Measurements from ENCODE around the gene SNAP25.

The SNAP25 gene

GRCh38 chr20:10219452-10219791 lies 792 bp downstream of the SNAP25 start:
- Histone ChIP-seq H3K36me3 (ENCODE audit: control insufficient read depth, insufficient read depth, low read length) (no peaks in the 10 kb centered on the region), H3K9ac (ENCODE audit: low read depth, low read length) (no peak overlapping the region), H3K9me3 (ENCODE audit: control insufficient read depth, insufficient read depth, low read length) (no peaks in the 10 kb centered on the region), H3K4me1 (ENCODE audit: control insufficient read depth, insufficient read depth, low read length) (no peaks in the 10 kb centered on the region), H3K4me3 (ENCODE audit: low read depth, low read length) (peak overlapping the region; percentile 84), H3K27me3 (ENCODE audit: control insufficient read depth, insufficient read depth, low read length) (peaks cover 24% of the 10 kb centered on the region)

DNA sequence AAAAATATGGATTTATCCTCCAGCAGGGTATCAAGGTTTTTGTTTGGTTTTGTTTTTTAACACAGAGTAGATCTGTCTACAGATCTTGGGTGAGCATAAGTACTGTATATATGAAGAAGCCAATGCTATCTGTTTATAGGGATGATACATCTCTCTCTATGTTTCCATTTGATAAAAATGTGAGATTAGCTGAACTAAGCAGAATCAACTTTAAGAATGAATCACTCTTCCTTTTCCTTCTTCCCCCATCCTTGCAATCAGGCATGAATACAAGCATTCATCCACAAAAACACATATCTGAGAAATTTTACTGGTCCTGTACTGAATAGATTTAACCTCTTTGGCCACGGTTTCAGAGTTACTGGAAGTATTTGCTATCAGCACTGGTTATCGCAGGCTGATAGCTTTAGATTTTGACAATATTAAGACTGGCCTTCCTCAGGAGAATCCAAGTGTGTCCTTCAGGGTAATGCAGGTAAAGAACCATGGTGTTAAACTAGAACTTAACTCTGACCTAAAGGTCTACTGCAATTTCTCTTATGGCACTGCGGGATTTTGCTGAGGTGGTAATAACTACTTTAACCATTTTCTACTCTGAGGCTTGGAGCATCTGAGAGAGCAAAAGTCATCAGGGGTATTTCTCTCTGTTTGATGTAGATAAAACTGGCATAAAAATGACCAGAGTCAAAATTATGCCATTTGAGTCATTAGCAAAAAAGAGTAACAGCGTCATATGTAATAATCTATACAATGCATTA lies 1.5 kb downstream of the SNAP25 start:
- H3K9ac ChIP-seq (ENCODE audit: low read depth, low read length) = no peak overlapping the region
- no peaks in the 10 kb centered on the region for H3K9me3 ChIP-seq (ENCODE audit: control insufficient read depth, insufficient read depth, low read length)
- H3K36me3 ChIP-seq (ENCODE audit: control insufficient read depth, insufficient read depth, low read length) = no peaks in the 10 kb centered on the region
- H3K4me1 ChIP-seq (ENCODE audit: control insufficient read depth, insufficient read depth, low read length) = peaks cover under 1% of the 10 kb centered on the region
- H3K4me3 ChIP-seq (ENCODE audit: low read depth, low read length) = no peak overlapping the region
- H3K27me3 ChIP-seq (ENCODE audit: control insufficient read depth, insufficient read depth, low read length) = peaks cover 24% of the 10 kb centered on the region

DNA sequence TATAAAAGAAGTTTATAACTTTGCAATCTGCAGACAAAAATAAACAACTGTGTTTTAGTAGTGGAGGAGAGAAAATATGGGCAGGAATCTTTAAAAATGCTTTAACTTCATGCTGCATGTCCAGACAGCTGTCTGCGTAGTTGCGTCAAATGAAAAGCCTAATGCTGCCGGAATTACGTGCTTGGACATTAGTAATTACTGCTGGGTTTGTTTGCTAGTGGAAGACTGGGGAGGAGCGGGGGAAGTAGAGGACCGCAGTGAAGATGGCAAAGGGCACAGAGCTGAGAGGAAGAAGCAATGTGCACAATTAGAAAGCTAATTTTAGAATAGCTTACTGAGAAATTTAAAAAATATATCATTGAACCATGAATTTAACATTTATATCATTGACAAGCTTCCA lies 2.4 kb downstream of the SNAP25 start:
- peaks cover 5% of the 10 kb centered on the region for H3K4me1 ChIP-seq (ENCODE audit: control insufficient read depth, insufficient read depth, low read length)
- H3K36me3 ChIP-seq (ENCODE audit: control insufficient read depth, insufficient read depth, low read length) = no peaks in the 10 kb centered on the region
- no peak overlapping the region for H3K4me3 ChIP-seq (ENCODE audit: low read depth, low read length)
- H3K9ac ChIP-seq (ENCODE audit: low read depth, low read length) = no peak overlapping the region
- H3K27me3 ChIP-seq (ENCODE audit: control insufficient read depth, insufficient read depth, low read length) = peaks cover 16% of the 10 kb centered on the region
- H3K9me3 ChIP-seq (ENCODE audit: control insufficient read depth, insufficient read depth, low read length) = no peaks in the 10 kb centered on the region

GRCh38 chr20:10225439-10226060 lies 6.9 kb downstream of the SNAP25 start:
- H3K9me3 ChIP-seq (ENCODE audit: control insufficient read depth, insufficient read depth, low read length) = no peaks in the 10 kb centered on the region
- no peak overlapping the region for H3K9ac ChIP-seq (ENCODE audit: low read depth, low read length)
- no peaks in the 10 kb centered on the region for H3K27me3 ChIP-seq (ENCODE audit: control insufficient read depth, insufficient read depth, low read length)
- H3K36me3 ChIP-seq (ENCODE audit: control insufficient read depth, insufficient read depth, low read length) = no peaks in the 10 kb centered on the region
- H3K4me1 ChIP-seq (ENCODE audit: control insufficient read depth, insufficient read depth, low read length) = peaks cover 5% of the 10 kb centered on the region
- H3K4me3 ChIP-seq (ENCODE audit: low read depth, low read length) = no peak overlapping the region

- H3K9me3 ChIP-seq (ENCODE audit: control insufficient read depth, insufficient read depth, low read length) = no peaks in the 10 kb centered on the region
- H3K9ac ChIP-seq (ENCODE audit: low read depth, low read length) = no peak overlapping the region
Observed at GRCh38 chr20:10228330-10228729, 9.7 kb downstream of the SNAP25 start.

DNA sequence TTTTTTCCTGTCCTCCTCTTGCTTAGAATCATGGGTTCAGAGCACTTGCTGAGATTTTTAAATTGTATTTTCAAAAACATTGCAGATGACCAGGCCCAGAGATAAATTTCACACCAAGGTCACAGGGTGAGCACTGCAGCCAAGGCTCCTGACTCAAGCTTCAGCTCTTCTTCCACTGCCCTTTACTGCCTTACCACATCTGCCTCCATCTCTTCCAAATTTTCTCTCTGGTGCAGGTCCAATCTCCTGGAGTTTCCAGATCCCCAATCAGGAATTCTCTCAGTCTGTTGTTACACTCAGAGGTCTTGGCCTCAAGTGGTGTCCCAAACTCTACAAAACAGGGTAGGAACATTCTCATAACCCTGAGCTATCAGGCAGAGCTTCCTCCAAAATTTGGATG lies 12.7 kb downstream of the SNAP25 start:
- Histone ChIP-seq H3K4me1 (ENCODE audit: control insufficient read depth, insufficient read depth, low read length) (no peaks in the 10 kb centered on the region), H3K36me3 (ENCODE audit: control insufficient read depth, insufficient read depth, low read length) (no peaks in the 10 kb centered on the region), H3K4me3 (ENCODE audit: low read depth, low read length) (no peak overlapping the region), H3K27me3 (ENCODE audit: control insufficient read depth, insufficient read depth, low read length) (no peaks in the 10 kb centered on the region), H3K9ac (ENCODE audit: low read depth, low read length) (no peak overlapping the region), H3K9me3 (ENCODE audit: control insufficient read depth, insufficient read depth, low read length) (no peaks in the 10 kb centered on the region)

More at GRCh38 chr20:10228330-10228729, 9.7 kb downstream of the SNAP25 start:
- no peak overlapping the region for H3K4me3 ChIP-seq (ENCODE audit: low read depth, low read length)
- peaks cover 5% of the 10 kb centered on the region for H3K4me1 ChIP-seq (ENCODE audit: control insufficient read depth, insufficient read depth, low read length)
- no peaks in the 10 kb centered on the region for H3K36me3 ChIP-seq (ENCODE audit: control insufficient read depth, insufficient read depth, low read length)
- H3K27me3 ChIP-seq (ENCODE audit: control insufficient read depth, insufficient read depth, low read length) = no peaks in the 10 kb centered on the region

DNA sequence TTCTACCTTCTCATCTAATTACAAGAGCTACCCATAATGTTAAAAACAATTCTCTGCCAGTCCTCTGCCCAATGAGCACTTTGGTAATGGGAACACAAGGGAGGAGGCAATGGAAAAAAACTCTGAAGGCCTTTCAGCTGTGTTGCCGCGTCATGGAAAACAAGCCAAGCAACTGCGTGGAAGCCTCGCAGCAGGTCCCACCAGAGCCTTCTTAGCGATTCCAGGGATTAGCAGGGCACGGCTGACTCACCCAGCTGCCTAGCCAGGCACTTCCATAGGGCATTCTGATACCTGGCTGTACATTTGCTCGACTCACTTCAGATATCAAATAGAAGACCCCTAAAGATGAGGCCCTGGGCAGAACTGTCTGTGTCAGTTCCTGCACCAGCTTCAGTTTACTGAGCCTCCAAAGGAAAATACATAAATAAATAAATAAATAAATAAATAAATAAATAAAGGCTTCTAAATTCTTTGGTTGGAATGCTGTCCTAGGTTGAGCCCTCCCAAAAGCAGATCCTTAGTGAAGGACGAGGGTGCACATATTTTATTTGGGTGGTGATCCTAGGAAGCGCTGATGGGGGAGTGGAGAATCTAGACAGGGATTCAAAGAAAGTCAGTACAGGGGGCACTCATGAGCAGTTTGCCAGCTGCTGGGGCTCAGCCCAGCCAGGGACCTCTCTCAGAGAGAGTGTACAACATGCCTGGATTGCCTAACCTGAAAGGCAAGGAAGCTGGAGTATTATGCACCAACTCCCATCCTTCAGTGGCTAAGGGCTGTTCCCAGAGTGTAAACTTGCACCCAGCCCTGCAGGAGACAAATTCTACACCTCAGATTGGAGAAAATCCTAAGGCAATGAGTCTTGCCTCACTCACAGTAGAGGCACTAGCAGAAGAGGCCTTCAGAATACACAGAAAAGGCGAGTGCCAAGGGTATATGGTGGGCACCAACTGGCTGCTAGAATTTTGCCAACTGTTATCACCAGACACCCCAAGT lies 18.2 kb downstream of the SNAP25 start:
- H3K4me3 ChIP-seq (ENCODE audit: low read depth, low read length) = no peak overlapping the region
- H3K36me3 ChIP-seq (ENCODE audit: control insufficient read depth, insufficient read depth, low read length) = no peaks in the 10 kb centered on the region
- no peaks in the 10 kb centered on the region for H3K9me3 ChIP-seq (ENCODE audit: control insufficient read depth, insufficient read depth, low read length)
- no peaks in the 10 kb centered on the region for H3K4me1 ChIP-seq (ENCODE audit: control insufficient read depth, insufficient read depth, low read length)
- no peaks in the 10 kb centered on the region for H3K27me3 ChIP-seq (ENCODE audit: control insufficient read depth, insufficient read depth, low read length)
- H3K9ac ChIP-seq (ENCODE audit: low read depth, low read length) = no peak overlapping the region

DNA sequence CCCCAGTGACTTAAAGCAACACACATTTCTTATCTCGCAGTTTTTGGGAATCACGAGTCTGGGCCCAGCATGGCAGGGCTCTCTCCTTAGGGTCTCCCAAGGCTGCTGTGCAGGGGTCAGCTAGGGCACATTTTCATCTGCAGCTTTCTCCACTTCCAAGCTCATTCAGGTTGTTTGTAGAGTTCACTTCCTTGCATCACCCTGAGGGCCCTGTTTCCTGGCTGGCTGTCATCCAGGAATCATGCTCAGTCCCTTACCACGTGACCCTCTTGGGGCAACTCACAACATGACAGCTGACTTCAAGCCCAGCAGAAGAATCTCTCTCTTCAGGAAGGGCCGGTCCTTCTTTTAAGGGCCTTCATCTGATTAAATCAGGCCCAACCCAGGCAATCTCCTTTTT lies 21.3 kb downstream of the SNAP25 start:
- H3K36me3 ChIP-seq (ENCODE audit: control insufficient read depth, insufficient read depth, low read length) = no peaks in the 10 kb centered on the region
- no peak overlapping the region for H3K4me3 ChIP-seq (ENCODE audit: low read depth, low read length)
- no peaks in the 10 kb centered on the region for H3K9me3 ChIP-seq (ENCODE audit: control insufficient read depth, insufficient read depth, low read length)
- H3K27me3 ChIP-seq (ENCODE audit: control insufficient read depth, insufficient read depth, low read length) = no peaks in the 10 kb centered on the region
- H3K4me1 ChIP-seq (ENCODE audit: control insufficient read depth, insufficient read depth, low read length) = no peaks in the 10 kb centered on the region
- H3K9ac ChIP-seq (ENCODE audit: low read depth, low read length) = no peak overlapping the region

DNA sequence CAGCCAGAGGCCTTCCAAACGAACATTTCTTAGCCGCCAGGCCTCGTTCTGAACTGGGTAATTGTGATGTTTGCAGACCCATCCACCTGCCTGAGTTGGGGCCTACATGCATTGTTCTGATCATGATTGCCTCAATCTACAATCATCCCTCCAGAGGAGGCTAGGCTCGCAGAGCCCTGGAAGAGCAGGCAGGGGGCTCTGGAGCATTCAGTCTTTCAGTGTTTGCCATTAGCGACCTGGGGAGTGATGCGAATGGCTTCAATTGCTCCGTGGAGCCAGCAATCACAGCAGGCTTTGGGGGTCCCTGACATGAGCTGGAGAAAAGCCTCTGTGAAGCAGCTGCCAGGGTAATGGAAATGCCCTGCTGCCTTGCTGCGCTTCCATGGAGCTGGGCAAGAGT lies 22.0 kb downstream of the SNAP25 start:
- no peaks in the 10 kb centered on the region for H3K9me3 ChIP-seq (ENCODE audit: control insufficient read depth, insufficient read depth, low read length)
- no peak overlapping the region for H3K4me3 ChIP-seq (ENCODE audit: low read depth, low read length)
- no peaks in the 10 kb centered on the region for H3K4me1 ChIP-seq (ENCODE audit: control insufficient read depth, insufficient read depth, low read length)
- H3K36me3 ChIP-seq (ENCODE audit: control insufficient read depth, insufficient read depth, low read length) = no peaks in the 10 kb centered on the region
- no peaks in the 10 kb centered on the region for H3K27me3 ChIP-seq (ENCODE audit: control insufficient read depth, insufficient read depth, low read length)
- no peak overlapping the region for H3K9ac ChIP-seq (ENCODE audit: low read depth, low read length)

DNA sequence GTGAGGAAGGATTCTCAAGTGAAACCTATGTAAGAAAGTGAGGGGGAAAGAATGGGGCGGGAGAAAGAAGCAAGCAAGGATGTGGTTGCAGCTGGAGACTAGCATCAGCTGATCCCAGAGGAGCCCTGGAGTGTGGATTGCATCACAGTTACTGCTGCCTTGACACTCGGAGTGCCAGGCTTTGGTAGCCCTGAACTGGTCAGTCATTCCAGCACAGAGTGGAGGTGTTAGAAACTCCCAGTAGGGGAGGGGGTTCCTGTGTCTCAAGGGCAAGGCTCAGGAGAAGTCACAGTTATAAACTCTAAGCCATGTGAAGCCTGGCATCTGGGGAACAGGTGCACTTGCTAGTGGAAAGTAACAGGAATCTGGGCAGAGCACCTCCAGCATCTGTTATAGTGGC lies 23.5 kb downstream of the SNAP25 start:
- H3K9ac ChIP-seq (ENCODE audit: low read depth, low read length) = no peak overlapping the region
- no peaks in the 10 kb centered on the region for H3K9me3 ChIP-seq (ENCODE audit: control insufficient read depth, insufficient read depth, low read length)
- H3K36me3 ChIP-seq (ENCODE audit: control insufficient read depth, insufficient read depth, low read length) = no peaks in the 10 kb centered on the region
- H3K4me1 ChIP-seq (ENCODE audit: control insufficient read depth, insufficient read depth, low read length) = no peaks in the 10 kb centered on the region
- H3K4me3 ChIP-seq (ENCODE audit: low read depth, low read length) = no peak overlapping the region
- H3K27me3 ChIP-seq (ENCODE audit: control insufficient read depth, insufficient read depth, low read length) = no peaks in the 10 kb centered on the region

DNA sequence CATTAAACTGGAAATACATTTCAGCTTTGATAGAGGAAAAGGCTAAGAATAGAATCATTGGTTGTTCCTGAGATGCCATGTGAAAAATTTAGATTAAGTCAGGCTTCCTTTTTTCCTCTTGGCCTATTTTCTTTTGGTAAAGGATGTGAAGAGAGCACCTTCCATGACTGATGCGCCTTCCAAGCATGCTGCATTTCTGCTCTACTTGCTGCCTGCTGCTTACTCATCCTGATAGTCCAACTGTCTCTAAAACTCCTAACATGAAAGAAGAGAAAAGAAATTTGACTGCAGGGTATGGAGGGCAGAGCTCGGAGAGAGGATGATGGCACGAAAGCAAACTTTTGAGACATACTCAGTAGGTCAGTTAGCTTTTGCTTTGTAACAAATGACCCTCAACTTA lies 28.8 kb downstream of the SNAP25 start:
- Histone ChIP-seq H3K4me3 (ENCODE audit: low read depth, low read length) (no peak overlapping the region), H3K9me3 (ENCODE audit: control insufficient read depth, insufficient read depth, low read length) (no peaks in the 10 kb centered on the region), H3K27me3 (ENCODE audit: control insufficient read depth, insufficient read depth, low read length) (no peaks in the 10 kb centered on the region), H3K9ac (ENCODE audit: low read depth, low read length) (no peak overlapping the region), H3K4me1 (ENCODE audit: control insufficient read depth, insufficient read depth, low read length) (peaks cover 16% of the 10 kb centered on the region), H3K36me3 (ENCODE audit: control insufficient read depth, insufficient read depth, low read length) (no peaks in the 10 kb centered on the region)

Data from iPS-15b (cell line).